GM19372 (cell line): ENCODE data around the gene DQX1.
"Not testable (repeated sequence)": the region's sequence is repeated elsewhere in the genome, so short reads cannot be mapped to it uniquely, and the experiment has no call there.

Experiments used
- ATAC-seq: cut with Tn5 transposase; IDR thresholded peaks from one replicate; pipeline ENCODE4 v1.9.1; 2021; ENCODE audit warnings: mild to moderate bottlenecking, low read depth, moderate library complexity; ENCODE audit not compliant: unreplicated experiment

Gene DQX1, protein sequence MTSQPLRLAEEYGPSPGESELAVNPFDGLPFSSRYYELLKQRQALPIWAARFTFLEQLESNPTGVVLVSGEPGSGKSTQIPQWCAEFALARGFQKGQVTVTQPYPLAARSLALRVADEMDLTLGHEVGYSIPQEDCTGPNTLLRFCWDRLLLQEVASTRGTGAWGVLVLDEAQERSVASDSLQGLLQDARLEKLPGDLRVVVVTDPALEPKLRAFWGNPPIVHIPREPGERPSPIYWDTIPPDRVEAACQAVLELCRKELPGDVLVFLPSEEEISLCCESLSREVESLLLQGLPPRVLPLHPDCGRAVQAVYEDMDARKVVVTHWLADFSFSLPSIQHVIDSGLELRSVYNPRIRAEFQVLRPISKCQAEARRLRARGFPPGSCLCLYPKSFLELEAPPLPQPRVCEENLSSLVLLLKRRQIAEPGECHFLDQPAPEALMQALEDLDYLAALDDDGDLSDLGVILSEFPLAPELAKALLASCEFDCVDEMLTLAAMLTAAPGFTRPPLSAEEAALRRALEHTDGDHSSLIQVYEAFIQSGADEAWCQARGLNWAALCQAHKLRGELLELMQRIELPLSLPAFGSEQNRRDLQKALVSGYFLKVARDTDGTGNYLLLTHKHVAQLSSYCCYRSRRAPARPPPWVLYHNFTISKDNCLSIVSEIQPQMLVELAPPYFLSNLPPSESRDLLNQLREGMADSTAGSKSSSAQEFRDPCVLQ

DNA sequence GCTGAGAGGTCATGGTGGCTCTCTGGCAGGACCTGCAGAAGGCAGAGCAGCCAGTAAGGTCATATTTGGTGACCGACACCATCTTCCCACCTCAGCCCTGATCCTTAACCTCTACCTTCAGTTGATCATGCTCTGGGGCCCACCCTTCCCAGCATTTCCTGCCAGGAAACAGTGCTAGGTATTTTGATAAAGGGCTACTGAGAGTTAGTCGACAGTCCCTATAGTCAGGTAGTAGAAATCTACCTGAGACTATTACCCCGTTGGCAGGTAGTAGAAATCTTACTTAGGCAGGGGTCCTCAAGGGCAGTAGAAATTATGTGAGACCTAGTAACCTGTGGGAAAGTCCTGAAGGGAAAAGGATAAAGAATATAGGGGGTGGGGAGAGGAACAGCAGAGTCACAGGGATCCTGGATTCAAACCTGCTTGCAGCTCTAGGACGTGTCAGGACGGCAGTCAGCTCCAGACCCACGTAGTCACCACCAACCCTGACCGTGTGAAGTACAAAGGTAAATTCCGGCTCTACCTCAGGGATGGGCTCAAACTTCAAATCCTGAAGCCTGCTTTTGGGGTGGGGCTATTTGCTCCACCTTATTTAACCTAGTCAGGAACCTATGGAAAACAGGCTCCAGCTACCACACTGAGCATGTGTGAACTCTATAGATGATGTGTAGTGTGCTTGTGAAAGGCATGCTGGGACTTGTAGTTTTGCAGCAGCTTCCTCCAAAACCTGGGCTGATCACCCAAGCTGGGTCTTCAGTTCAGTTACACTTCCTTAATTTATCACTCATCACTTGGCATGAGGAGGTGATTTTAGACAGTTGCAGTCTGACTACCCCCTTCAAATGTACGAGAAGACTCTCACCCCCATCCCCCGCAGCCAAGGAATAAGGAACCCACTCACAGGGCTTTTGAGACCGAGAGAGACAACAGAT, at the start of gene DQX1:
Gene DQX1 (minus strand): TSS at position 515 of the 932 bp plus-strand sequence. CDS start 502 bp downstream, at position 13.
- no peak for ATAC-seq

- no peak for ATAC-seq
These were observed 49.3 kb upstream of the DQX1 start for GRCh38 chr2:74575320-74575719.

DNA sequence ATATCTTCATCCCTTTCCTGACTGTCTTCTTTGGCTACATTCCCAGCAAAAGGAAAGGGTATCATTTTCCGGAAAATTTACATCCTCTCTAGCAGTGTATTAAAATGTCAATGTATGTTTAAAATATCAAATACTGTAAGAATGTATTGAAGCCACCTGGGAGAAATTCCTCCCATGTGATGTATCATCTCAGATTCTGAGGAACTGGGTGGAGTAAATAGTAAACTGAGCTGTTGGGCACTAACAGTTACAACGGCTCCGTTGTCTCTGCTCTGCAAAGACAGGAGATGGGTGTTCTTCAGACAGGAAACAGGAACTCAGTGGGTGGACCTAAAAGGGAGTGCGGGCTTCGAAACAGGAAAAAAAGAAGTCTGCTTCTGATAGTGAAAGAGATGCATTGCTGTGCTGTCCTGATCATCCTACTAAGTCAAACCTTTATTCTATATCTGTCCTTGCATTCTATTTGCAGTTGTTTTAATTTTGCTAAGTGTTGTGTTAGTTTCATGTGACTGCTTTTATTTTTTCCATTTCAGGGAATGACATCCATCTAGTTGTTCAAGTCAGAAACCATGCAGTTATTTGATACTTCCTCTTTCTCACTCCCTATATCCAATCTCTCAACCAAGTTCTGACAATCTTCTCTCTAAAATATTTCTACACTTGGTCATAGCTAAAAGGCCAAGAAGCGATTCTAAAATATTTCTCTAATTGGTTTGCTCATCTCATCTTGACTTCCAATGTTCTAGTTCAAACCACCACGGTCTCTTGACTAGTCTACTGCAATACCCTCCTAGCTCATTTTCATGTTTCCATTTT, 47.9 kb upstream of the DQX1 start:
- ATAC-seq: peak; percentile 61

DNA sequence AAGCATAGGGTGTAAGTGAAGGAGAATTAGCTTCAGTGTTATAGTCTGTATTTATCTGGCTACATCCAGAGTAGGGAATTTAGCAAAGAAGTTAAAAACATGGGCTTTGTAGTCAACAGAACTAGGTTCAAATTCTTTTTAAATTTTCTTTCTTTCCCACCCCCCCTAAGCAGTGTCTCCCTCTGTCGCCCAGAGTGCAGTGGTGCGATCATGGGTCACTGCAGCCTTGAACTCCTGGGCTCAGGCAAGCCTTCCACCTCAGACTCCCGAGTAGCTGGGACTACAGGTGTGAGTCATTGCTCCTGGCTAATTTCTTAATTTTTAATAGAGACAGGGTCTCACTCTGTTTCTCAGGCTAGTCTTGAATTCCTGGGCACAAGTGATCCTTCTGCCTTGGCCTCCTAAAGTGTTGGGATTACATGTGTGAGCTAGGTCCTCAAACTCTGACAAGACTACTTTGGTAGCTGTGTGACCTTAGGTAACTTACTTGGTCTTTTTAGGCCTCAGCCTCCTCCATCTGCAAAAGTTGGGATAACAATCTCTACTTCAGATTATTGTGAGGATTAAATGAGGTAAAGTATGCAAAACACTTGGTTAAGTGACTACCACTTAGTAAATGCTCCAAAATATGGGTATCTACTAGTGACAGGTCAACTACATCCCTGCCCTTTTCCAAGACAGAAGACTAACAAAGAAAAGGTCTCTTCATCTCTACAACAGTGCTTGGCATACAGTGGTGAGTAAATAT, 46.3 kb upstream of the DQX1 start:
- ATAC-seq: no peak

GRCh38 chr2:74571058-74571457, 45.0 kb upstream of the DQX1 start:
- ATAC-seq: peak; percentile 59

DNA sequence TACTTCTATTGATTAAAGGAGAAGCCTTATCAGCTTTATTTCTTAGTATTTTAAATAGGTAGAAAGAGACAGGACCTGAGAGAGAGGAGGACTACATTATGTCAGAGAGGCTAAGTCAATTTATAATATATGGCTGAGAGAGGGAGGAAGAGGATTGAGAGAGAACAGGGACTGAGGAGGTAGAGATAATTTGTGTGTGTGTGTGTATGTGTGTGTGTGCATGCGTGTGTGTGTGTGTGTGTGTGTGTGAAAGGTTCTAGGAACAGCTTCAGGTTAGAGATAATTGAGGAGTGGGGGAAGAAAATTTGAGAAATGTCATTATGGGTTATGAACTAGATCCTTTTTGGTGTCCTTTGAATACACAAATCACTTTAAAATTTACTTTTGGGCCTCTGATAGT, 43.7 kb upstream of the DQX1 start:
- no peak for ATAC-seq

DNA sequence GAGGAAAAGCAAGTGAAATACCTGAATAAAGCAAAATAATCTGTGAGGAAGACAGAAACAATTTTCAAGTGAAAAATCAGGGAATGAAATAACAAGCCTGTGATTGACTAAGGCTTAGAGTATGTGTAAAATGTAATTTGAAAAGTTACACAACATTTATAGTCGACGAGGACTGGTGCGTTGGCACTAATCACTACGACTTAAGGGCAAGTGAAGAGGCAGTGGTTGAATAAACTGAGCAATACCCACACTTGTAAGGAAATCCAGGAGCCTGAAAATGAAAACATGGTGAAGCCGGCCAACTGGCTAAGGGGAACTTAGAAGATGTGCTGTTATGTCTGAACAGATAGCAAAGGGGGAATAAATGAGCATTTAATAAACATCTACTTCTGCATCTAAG, 41.9 kb upstream of the DQX1 start:
- no peak for ATAC-seq

DNA sequence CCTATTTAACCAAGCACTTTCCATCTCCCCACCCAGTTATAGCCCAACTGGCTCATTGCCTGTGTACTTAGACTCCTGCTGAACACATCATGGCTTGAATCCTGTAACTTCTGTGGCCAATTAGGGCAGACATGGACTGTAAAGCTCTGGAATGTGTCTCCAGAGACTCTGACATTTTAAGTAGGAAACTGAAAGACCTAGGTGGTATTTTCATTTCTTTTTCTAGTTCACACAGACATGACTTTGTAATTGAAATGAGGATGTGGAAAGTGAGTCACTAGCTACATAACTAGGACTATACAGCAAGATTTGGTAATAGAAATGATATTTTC, 40.7 kb upstream of the DQX1 start:
- no peak for ATAC-seq

DNA sequence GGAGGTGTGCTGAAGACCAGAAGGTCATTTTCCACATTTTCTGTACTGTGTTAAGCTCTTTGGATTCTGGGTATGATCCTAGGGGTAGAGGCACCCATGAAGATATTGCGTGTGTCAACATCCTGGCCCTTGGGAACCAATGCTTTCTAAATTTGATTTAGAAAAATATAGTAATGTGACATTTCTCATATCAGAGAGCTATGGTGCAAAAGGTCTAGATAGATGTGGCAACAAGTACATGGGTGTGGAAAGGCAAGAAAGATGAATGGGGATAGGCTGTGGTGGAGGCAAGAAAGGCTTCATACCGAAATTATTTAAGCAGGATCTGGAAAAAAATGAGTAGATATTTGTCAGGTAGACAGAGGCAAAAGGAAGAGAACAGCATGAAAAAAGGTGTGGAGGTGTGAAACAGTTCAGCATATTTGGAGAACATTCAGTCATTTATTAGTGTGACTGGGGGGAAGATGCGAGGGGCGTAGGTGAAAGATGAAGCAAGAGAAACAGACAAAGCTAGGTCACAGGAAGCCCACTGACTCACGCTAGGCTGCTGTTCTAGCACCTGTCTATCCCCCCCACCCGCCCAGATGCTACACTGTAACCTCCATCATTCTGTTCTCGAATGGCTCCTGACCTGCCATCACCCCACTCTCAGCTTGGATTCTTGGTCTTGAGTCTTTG, 40.2 kb upstream of the DQX1 start:
- ATAC-seq: no peak

- ATAC-seq: no peak
These were observed 38.2 kb upstream of the DQX1 start for GRCh38 chr2:74564222-74564621.

DNA sequence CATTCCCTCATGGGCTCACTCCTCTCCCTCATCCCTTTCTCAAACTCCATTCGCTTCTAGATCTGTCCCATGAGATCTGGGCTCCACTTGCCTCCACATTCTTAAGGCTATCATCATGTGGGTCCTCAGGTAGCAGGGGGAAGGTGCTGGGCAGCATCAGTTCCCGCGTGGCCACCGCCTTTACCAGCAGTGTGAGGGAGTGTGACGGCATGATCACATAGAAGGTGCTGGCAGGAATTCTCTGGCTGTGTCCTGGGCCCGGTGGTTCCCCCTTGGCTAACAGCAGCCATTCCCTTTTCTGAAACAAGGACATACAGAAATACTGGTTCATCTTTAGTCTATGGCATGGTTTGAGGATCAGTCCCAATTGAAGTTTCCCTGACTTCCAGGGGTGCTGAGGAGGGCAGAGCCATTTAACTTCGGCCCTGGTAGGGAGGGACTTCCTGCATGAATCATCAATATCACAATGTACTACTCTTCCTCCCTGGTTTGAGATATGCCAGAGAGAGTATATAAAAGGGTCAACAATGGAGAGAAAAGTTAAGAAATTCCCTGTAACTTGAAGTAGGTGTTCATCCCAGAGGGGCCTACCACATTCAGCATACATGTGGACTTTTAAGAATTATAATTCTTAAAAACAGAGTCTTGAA, 36.2 kb upstream of the DQX1 start:
- ATAC-seq: no peak

GRCh38 chr2:74561022-74561421, 35.0 kb upstream of the DQX1 start:
- ATAC-seq: not testable (repeated sequence)

DNA sequence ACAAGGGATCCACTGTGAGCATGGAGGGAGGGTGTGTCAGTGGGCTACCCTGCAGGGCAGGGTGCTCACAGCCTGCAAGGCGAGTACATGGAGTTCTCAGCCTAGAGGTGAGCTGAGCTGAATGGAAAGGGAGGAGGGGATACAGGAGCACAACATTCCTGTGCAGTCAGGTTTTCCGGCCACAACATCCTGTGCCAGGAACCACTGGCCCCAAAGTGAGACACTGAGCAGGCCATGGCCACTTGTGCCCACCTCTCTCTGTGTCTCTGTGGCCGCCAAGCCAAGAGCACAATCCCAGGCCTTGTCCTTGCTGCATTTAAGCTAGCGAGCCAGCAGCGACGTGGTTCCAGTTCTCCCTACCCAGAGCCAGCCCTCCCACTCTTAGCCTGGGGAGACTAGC, 34.6 kb upstream of the DQX1 start:
- no peak for ATAC-seq

- no peak for ATAC-seq
These were observed 33.9 kb upstream of the DQX1 start for GRCh38 chr2:74559912-74560311.

- no peak for ATAC-seq
These were observed 32.5 kb upstream of the DQX1 start for GRCh38 chr2:74558284-74559230.

DNA sequence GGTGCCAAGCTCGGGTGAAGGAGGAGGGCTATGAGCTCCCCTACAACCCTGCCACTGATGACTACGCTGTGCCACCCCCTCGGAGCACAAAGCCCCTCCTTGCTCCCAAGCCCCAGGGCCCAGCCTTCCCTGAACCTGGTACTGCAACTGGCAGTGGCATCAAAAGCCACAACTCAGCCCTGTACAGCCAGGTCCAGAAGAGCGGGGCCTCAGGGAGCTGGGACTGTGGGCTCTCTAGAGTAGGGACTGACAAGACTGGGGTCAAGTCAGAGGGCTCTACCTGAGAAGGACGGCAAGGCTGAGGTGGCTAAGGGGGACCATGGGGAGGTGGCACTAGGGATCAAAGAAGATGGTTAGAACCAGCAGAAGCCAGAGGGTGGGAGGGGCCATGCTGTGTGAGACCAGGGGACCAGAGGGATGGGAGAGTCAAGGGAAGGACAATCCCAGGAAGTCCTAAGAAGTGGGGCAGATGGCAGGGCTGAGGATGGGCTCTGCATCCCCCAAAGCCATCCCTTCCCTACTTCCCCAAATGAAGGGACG, 30.9 kb upstream of the DQX1 start:
- no peak for ATAC-seq

- no peak for ATAC-seq
These were observed 30.1 kb upstream of the DQX1 start for GRCh38 chr2:74556159-74556558.
